WTC11 (cell line): ENCODE measurements around the gene ZNF555. TPM values are rescaled to one million over a fixed set of nuclear protein-coding genes. Genes with fewer than 3 reads are reported as not detected.

Source experiments
- ATAC-seq: fragments of 200-7000 bp; cut with Tn5 transposase; 2 replicates; pipeline ENCODE4 v1.10.0; 2021; ENCODE audit warnings: mild to moderate bottlenecking, moderate library complexity
- CTCF ChIA-PET: fragments of 300-600 bp; sonication (Branson Sonifier 250); formaldehyde crosslinking; loops from one replicate; lab custom pipeline; 2021; ENCODE audit warnings: antibody characterized with exemption; lab: Charles Lee
- POLR2A ChIA-PET: fragments of 350-600 bp; sonication (Branson Sonifier 250); formaldehyde crosslinking; loops from one replicate; lab custom pipeline; 2021; ENCODE audit warnings: antibody characterized with exemption; lab: Charles Lee
- DNase-seq: peaks from one replicate; pipeline ENCODE4 v3.0.0; 2021; ENCODE audit warnings: low spot score
- H3K27ac Mint-ChIP-seq: 2 replicates; pipeline ENCODE4 v1.8.0; 2021; ENCODE audit warnings: mixed read lengths
- H3K27me3 Mint-ChIP-seq: 2 replicates; pipeline ENCODE4 v1.8.0; 2021; ENCODE audit warnings: low read depth, mild to moderate bottlenecking, moderate library complexity, mixed read lengths
- H3K36me3 Mint-ChIP-seq: 2 replicates; pipeline ENCODE4 v1.8.0; 2021; ENCODE audit warnings: mixed read lengths
- H3K4me1 Mint-ChIP-seq: 2 replicates; pipeline ENCODE4 v1.8.0; 2022; ENCODE audit warnings: mixed read lengths
- H3K4me3 Mint-ChIP-seq: 2 replicates; pipeline ENCODE4 v1.8.0; 2021; ENCODE audit warnings: mild to moderate bottlenecking, moderate library complexity, mixed read lengths
- H3K9me3 Mint-ChIP-seq: 2 replicates; pipeline ENCODE4 v1.8.0; 2021; ENCODE audit warnings: mixed read lengths
- ERG ChIP-seq: fragments of 250-450 bp; sonication (Bioruptor Pico); IDR thresholded peaks from 2 replicates; pipeline ENCODE4 v1.8.0; 2021; ENCODE audit warnings: mild to moderate bottlenecking
- JAZF1 ChIP-seq: fragments of 250-450 bp; sonication (Bioruptor Pico); IDR thresholded peaks from 2 replicates; pipeline ENCODE4 v1.9.0; 2021; ENCODE audit warnings: moderate library complexity, mild to moderate bottlenecking, inconsistent platforms
- JUN ChIP-seq: sonication (generic); formaldehyde crosslinking; IDR thresholded peaks from 2 replicates; pipeline ENCODE4 v1.8.0; 2023; ENCODE audit warnings: mild to moderate bottlenecking, missing genetic modification reagents
- KAT7 ChIP-seq: sonication (generic); formaldehyde crosslinking; IDR thresholded peaks from 2 replicates; pipeline ENCODE4 v1.8.1; 2023; ENCODE audit warnings: missing genetic modification reagents, mild to moderate bottlenecking, borderline replicate concordance
- NFATC4 ChIP-seq: fragments of 250-450 bp; sonication (Bioruptor Pico); IDR thresholded peaks from 2 replicates; pipeline ENCODE4 v1.9.0; 2021; ENCODE audit warnings: mild to moderate bottlenecking
- NR1H2 ChIP-seq: sonication (generic); formaldehyde crosslinking; IDR thresholded peaks from 2 replicates; pipeline ENCODE4 v1.9.0; 2021; ENCODE audit warnings: mild to moderate bottlenecking, moderate library complexity, missing genetic modification reagents
- OVOL2 ChIP-seq: fragments of 250-450 bp; sonication (Bioruptor Pico); IDR thresholded peaks from 2 replicates; pipeline ENCODE4 v1.9.0; 2021; ENCODE audit warnings: mild to moderate bottlenecking, borderline replicate concordance
- SMAD4 ChIP-seq: sonication (generic); formaldehyde crosslinking; IDR thresholded peaks from 2 replicates; pipeline ENCODE4 v1.8.0; 2022; ENCODE audit warnings: mild to moderate bottlenecking, missing genetic modification reagents
- TCF7 ChIP-seq: sonication (generic); formaldehyde crosslinking; IDR thresholded peaks from 2 replicates; pipeline ENCODE4 v1.8.0; 2022; ENCODE audit warnings: mild to moderate bottlenecking, low read depth, missing genetic modification reagents, moderate library complexity
- TP53 ChIP-seq: sonication (generic); formaldehyde crosslinking; IDR thresholded peaks from 2 replicates; pipeline ENCODE4 v1.8.1; 2023; ENCODE audit warnings: mild to moderate bottlenecking, missing genetic modification reagents
- ZMAT4 ChIP-seq: fragments of 250-450 bp; sonication (Bioruptor Pico); IDR thresholded peaks from 2 replicates; pipeline ENCODE4 v1.9.0; 2021; ENCODE audit warnings: mild to moderate bottlenecking
- ZNF263 ChIP-seq: sonication (generic); formaldehyde crosslinking; IDR thresholded peaks from 2 replicates; pipeline ENCODE4 v1.8.1; 2022; ENCODE audit warnings: low read depth, mild to moderate bottlenecking, moderate library complexity, missing genetic modification reagents
- ZNF396 ChIP-seq: fragments of 250-450 bp; sonication (Bioruptor Pico); IDR thresholded peaks from 2 replicates; pipeline ENCODE4 v1.8.0; 2021; ENCODE audit warnings: mild to moderate bottlenecking, moderate library complexity, borderline replicate concordance
- ZNF416 ChIP-seq: fragments of 250-450 bp; sonication (Bioruptor Pico); IDR thresholded peaks from 2 replicates; pipeline ENCODE4 v1.9.0; 2021; ENCODE audit warnings: mild to moderate bottlenecking, inconsistent platforms
- ZNF423 ChIP-seq: fragments of 250-450 bp; sonication (Bioruptor Pico); IDR thresholded peaks from 2 replicates; pipeline ENCODE4 v2.1.2; 2022; ENCODE audit warnings: mild to moderate bottlenecking, moderate library complexity
- ZNF532 ChIP-seq: fragments of 250-450 bp; sonication (Bioruptor Pico); IDR thresholded peaks from 2 replicates; pipeline ENCODE4 v1.9.0; 2021; ENCODE audit warnings: mild to moderate bottlenecking, borderline replicate concordance
- total RNA-seq: library from RNA; stranded (reverse); gene quantifications from 3 replicates; pipeline ENCODE4 v1.2.3, GENCODE V29; 2021
- TF ChIP-seq, protein P1 (sequence below): sonication (generic); formaldehyde crosslinking; IDR thresholded peaks from 2 replicates; pipeline ENCODE4 v1.8.1; 2022; ENCODE audit warnings: mild to moderate bottlenecking, moderate library complexity, missing genetic modification reagents
- TF ChIP-seq, protein P2 (sequence below): sonication (generic); formaldehyde crosslinking; IDR thresholded peaks from 2 replicates; pipeline ENCODE4 v1.8.1; 2023; ENCODE audit warnings: mild to moderate bottlenecking, missing genetic modification reagents, borderline replicate concordance

Gene ZNF555
- total RNA-seq, 1 experiment from 2014 or later = 6.6 TPM

GRCh38 chr19:2827022-2827421 lies 14.3 kb upstream of the ZNF555 start:
- Mint-ChIP-seq H3K9me3 (peaks cover 34% of the 10 kb centered on the region), H3K27me3 (peaks cover 7% of the 10 kb centered on the region; the same call in 1 of the 2 replicates), H3K4me1 (no peaks in the 10 kb centered on the region), H3K4me3 (no peak overlapping the region), H3K36me3 (peaks cover 41% of the 10 kb centered on the region), H3K27ac (no peak overlapping the region)
- CTCF ChIA-PET = no interaction called here
- ATAC-seq (no peak), DNase-seq (no peak)
- POLR2A ChIA-PET = no interaction called here
- no peak for TF ChIP-seq KAT7 (CRISPR knock-in tag)
- TF ChIP-seq NR1H2 (CRISPR knock-in tag) = no peak
- TF ChIP-seq NFATC4 (CRISPR knock-in tag) = no peak
- no peak for TF ChIP-seq JUN (CRISPR knock-in tag)
- TF ChIP-seq TCF7 (CRISPR knock-in tag) = no peak

GRCh38 chr19:2827840-2828489 lies 13.3 kb upstream of the ZNF555 start:
- Mint-ChIP-seq H3K4me1 (no peaks in the 10 kb centered on the region), H3K27me3 (peaks cover 8% of the 10 kb centered on the region; the same call in 1 of the 2 replicates), H3K9me3 (peaks cover 43% of the 10 kb centered on the region), H3K36me3 (peaks cover 51% of the 10 kb centered on the region), H3K4me3 (no peak overlapping the region), H3K27ac (no peak overlapping the region)
- POLR2A ChIA-PET = no interaction called here
- ATAC-seq = no peak
- CTCF ChIA-PET = no interaction called here
- no peak for DNase-seq
- TF ChIP-seq TP53 (CRISPR knock-in tag) (no peak), ZNF396 (CRISPR knock-in tag) (no peak), OVOL2 (CRISPR knock-in tag) (no peak), ZNF263 (CRISPR knock-in tag) (no peak), ERG (CRISPR knock-in tag) (no peak), ZNF423 (CRISPR knock-in tag) (no peak), SMAD4 (CRISPR knock-in tag) (no peak), ZNF532 (no peak), ZNF416 (CRISPR knock-in tag) (no peak)
- TF ChIP-seq, protein P1, sequence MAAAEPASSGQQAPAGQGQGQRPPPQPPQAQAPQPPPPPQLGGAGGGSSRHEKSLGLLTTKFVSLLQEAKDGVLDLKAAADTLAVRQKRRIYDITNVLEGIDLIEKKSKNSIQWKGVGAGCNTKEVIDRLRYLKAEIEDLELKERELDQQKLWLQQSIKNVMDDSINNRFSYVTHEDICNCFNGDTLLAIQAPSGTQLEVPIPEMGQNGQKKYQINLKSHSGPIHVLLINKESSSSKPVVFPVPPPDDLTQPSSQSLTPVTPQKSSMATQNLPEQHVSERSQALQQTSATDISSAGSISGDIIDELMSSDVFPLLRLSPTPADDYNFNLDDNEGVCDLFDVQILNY (CRISPR knock-in tag) = no peak

GRCh38 chr19:2834294-2834871 lies 6.9 kb upstream of the ZNF555 start:
- ChIA-PET CTCF (no interaction called here), POLR2A (no interaction called here)
- Mint-ChIP-seq H3K27ac (no peak overlapping the region), H3K4me3 (no peak overlapping the region), H3K4me1 (no peaks in the 10 kb centered on the region), H3K9me3 (peaks cover 62% of the 10 kb centered on the region), H3K27me3 (peaks cover 13% of the 10 kb centered on the region), H3K36me3 (peaks cover 61% of the 10 kb centered on the region)
- ATAC-seq = no peak
- no peak for DNase-seq
- TF ChIP-seq, protein P2, sequence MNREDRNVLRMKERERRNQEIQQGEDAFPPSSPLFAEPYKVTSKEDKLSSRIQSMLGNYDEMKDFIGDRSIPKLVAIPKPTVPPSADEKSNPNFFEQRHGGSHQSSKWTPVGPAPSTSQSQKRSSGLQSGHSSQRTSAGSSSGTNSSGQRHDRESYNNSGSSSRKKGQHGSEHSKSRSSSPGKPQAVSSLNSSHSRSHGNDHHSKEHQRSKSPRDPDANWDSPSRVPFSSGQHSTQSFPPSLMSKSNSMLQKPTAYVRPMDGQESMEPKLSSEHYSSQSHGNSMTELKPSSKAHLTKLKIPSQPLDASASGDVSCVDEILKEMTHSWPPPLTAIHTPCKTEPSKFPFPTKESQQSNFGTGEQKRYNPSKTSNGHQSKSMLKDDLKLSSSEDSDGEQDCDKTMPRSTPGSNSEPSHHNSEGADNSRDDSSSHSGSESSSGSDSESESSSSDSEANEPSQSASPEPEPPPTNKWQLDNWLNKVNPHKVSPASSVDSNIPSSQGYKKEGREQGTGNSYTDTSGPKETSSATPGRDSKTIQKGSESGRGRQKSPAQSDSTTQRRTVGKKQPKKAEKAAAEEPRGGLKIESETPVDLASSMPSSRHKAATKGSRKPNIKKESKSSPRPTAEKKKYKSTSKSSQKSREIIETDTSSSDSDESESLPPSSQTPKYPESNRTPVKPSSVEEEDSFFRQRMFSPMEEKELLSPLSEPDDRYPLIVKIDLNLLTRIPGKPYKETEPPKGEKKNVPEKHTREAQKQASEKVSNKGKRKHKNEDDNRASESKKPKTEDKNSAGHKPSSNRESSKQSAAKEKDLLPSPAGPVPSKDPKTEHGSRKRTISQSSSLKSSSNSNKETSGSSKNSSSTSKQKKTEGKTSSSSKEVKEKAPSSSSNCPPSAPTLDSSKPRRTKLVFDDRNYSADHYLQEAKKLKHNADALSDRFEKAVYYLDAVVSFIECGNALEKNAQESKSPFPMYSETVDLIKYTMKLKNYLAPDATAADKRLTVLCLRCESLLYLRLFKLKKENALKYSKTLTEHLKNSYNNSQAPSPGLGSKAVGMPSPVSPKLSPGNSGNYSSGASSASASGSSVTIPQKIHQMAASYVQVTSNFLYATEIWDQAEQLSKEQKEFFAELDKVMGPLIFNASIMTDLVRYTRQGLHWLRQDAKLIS (CRISPR knock-in tag) = no peak
- TF ChIP-seq ZNF423 (CRISPR knock-in tag) (no peak), JAZF1 (CRISPR knock-in tag) (no peak), ZMAT4 (no peak)
